GM18909 (cell line): ENCODE results near the gene APRT.
"Not testable (repeated sequence)": the region's sequence is repeated elsewhere in the genome, so short reads cannot be mapped to it uniquely, and the experiment has no call there.

Experiments
- ATAC-seq: cut with Tn5 transposase; IDR thresholded peaks from one replicate; pipeline ENCODE4 v1.9.1; 2021; ENCODE audit warnings: mild to moderate bottlenecking; ENCODE audit not compliant: unreplicated experiment, poor library complexity

The APRT gene

GRCh38 chr16:88792668-88793250 is 19.0 kb downstream of the APRT start:
- no peak for ATAC-seq

GRCh38 chr16:88792078-88792550 is 19.6 kb downstream of the APRT start:
- ATAC-seq = no peak

GRCh38 chr16:88790312-88791211 is 21.2 kb downstream of the APRT start:
- no peak for ATAC-seq

GRCh38 chr16:88789594-88789993 is 22.1 kb downstream of the APRT start:
- no peak for ATAC-seq

DNA sequence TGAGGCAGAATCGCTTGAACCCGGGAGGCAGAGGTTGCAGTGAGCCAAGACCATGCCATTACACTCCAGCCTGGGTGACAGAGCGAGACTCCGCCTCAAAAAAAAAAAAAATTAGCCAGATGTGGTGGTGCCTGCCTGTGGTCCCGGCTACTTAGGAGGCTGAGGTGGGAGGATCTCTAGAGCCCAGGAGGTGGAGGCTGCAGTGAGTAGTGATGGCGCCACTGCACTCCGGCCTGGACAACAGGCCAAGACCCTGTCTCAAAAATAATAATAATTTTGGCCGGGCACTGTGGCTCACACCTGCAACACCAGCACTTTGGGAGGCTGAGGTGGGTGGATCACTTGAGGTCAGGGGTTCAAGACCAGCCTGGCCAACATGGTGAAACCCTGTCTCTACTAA is 23.0 kb downstream of the APRT start:
- not testable (repeated sequence) for ATAC-seq

GRCh38 chr16:88787579-88788314 is 24.0 kb downstream of the APRT start:
- ATAC-seq = no peak

DNA sequence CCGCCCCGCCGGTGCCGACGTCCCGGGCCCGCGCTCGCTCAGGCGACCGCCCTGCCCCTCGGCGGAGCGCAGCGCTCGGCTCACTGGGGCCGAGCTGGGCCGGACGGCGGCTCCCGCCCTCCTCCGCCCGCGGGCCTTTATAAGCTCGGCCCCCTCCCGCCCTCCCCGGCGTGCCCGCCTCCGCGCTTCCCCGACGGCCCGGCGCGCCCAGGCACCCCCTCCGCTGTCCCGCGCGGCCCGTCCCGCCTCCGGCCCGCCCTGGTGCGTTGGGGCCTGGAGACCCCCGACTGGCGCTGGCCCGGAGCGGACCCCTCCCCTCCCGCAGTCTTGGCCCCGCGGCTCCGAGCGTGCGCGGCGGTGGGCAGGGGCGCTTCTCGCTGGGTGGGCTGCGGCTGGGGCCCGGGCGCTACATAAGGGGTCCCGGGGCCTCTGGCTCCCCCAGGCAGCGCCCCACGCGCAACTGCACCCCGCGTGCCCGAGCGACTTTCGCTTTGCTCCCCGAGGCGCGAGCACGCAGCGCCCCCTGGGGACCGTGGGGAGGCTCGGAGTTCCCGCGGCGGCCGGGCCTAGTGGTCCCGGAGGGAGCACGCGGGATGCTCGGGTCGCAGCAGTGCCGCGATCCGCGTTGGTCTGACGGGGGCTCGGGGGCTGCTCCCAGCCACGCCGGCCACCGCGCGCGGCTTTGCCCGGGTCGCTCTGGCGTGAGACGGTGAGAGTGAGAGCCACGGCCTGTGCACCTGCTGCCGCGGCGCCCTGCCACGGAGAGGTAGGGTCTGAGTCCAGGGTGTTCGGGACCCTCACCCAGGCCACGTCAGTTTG is 26.4 kb downstream of the APRT start, which contains the start of gene PIEZO1:
Gene PIEZO1, minus strand, starts transcription at position 115 of the 819 bp plus-strand sequence. CDS start 256 bp downstream, outside the sequence.
- ATAC-seq = peak; percentile 32

- ATAC-seq = no peak
These were observed 26.9 kb downstream of the APRT start for GRCh38 chr16:88784856-88785105.

DNA sequence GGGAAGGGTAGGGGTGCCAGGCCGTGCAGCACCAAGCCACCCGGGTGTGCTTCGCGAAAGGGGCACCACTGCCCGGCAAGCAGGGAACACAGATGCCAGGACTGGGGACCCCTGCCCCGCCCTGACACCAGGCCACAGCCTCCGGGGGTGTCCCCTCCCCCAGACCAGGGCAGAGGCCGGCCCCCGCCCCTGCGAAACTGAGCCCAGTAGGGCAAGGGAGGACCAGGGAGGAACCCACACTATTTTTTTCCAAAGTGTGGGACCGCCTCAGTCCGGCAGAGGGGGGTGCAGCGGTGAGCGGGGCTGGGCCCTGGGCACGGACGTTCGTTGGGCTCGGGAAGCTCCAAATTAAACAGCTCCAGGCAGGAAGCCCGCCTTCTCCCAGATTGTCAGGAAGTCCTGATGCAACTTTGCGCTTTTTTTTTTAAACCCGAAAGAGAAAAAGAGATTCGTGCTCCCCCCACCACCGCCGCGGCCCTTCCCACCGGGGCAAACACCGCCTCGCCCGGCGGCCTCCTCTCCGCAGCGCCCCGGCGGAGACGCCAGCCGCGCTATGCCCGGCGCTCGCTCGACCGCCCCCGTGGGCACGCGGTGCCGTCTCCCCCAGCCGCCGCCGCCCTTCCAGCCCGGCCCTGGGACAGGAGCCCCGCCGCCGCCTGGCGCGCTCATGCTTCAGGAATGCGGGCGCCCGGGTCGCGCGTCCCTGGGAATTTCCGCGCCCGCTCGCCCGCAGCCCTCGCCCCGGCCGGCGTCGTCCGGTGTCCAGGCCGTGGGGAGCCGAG is 27.5 kb downstream of the APRT start:
- ATAC-seq = no peak

- no peak for ATAC-seq
These were observed 28.2 kb downstream of the APRT start for GRCh38 chr16:88783391-88784073.

DNA sequence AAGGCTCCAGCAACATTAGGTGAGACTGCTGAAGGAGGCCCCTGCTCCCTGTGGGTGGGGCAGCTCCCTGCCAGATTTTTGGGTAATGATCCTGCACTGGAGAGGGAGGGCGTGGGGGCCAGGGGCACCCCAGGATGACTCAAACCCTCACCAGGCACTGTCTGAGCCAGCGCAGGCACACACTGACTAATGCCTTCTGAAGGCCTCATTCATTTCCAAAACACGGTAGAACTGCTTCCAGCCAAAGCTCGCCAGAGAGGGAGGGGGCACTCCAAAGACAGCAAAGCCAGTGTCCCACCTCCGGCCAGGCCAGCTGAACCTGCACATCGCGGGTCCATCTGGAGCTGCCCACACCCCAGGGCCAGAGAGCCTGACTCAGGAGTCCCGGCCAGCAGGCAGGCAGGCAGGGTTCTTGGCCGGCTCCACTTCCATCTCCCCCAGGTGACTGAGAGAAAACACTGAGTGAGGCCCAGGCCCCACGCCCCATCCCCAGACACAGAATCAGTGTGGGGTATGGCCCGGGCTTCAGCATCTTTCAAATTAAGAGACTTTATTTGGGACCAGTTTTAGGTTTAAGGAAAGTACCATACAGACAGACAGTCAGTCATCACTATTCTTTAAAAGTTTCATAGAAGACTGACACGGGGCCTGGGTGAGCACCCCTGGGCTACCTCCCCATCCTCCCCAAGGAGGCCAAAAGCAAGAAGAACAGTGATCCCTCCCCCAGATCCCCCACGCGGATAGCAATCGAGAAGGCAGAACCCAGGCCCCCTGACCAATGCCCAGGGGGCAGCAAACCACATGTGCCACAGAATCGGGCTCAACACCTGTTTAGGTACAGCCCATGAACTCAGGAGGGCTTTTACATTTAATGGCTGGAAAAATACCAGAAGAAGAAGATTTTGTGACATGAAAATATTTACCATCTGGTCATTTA is 29.0 kb downstream of the APRT start:
- ATAC-seq = no peak

DNA sequence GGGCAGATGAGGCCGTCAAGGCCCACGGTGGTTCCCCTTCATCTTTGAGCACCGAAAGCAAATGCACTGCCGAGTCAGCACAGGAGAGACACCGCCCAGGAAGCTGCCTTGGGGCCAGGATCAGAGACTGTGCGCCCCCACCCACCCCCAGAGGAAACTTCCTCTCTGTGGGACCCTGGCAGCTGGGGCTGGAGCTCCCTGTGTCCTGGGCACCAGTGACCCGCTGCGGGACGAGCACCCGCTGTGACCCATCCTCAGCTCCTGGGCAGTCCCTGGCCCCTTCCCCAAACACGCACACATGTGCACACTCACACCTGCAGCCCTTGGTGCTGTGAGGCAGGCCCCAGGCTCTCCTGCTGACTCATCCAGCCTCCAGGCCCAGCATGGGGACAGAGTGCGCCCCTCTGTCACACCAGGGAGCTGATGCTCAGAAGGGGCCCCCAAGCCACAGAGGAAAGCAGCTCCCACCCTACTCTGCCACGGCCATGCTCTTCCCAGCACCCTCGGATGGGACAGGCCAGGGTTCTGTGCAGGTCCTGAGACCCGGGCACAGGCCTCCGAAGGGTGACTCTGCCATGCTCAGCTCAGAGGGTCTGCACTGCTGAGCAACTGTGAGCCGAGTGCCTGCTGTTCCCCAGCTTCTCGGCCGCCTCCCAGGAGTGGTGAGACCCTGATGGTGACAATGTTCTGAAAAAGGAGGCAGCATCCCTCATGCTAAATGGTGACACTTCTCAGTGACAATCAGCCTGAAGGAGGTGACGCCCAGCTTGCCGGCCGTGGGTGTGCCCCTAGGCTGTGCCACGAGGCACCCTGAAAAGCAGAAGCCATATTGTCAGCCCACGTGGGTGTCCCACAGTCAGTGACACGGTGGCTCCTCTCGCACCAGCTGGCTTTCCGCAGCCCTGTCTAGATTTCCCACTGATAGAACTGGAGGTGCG is 30.3 kb downstream of the APRT start:
- no peak for ATAC-seq

GRCh38 chr16:88780142-88781062 is 31.3 kb downstream of the APRT start:
- ATAC-seq = no peak

DNA sequence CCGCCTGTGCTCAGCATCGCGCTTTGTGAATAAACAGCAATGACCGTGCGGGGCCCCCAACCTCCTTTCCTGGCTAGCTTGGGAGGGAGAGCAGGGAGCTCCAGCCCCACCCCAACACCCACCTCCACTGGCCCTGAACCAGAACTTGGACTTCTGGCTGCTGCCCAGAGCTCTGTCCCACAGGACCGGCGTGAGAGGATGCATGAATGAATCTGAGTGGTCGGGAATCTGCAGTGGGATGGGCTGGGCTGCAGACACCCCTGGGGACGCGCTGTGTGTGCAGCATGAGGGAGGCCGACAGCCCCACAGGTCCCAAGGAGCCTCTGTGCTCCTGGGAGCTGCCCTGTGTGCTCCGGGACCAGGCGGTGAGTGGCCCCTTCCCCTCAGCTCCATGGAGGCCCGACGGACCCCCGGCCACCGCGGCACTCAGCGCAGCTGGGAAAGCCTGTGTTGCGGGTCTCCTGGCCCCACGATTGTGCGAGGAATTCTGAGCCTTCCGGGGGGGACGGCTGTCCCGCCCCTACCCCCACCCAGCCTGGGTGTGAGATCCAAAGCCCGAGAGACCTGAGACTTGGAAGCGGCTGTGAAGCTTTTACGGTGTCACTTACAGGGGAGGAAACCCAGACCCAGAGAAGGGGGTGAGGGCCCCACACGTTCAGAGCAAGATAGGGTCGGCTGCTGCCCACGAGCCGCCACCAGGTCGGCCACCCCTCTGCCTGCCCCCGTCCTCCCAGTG is 32.2 kb downstream of the APRT start:
- ATAC-seq = no peak

DNA sequence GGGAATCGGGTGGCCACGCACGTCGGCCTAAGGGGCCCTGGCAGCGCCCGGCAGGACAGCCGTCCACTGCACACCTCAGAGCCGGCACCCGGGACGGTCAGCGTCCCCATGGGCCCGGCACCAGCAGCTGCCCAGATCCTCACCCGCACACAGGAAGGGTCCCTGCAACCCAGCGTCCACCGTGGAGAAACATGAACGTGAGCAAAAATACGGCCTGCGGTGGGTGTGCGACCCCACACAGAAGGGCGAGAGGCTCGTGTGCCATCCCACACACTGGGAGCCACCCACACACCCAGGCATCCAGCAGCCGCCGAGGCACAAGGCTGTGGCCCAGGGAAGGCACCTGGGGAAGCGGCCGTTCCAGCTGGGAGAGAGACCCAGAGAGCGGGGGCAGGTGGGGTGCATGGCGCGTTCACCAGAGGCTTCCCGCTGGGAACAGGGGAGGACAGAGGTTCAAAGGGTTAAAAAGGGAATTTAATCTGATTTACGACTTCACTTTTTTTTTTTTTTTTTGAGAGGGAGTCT is 33.1 kb downstream of the APRT start:
- ATAC-seq = no peak
